ENCODE results near the gene STXBP4. TPM values are rescaled to one million over a fixed set of nuclear protein-coding genes. Genes with fewer than 3 reads are reported as not detected.
"Not testable (repeated sequence)": the region's sequence is repeated elsewhere in the genome, so short reads cannot be mapped to it uniquely, and the experiment has no call there.

The STXBP4 gene
- total and polyA plus RNA-seq, 2 experiments from 2014 or later: 25.0 to 52.1 TPM

DNA sequence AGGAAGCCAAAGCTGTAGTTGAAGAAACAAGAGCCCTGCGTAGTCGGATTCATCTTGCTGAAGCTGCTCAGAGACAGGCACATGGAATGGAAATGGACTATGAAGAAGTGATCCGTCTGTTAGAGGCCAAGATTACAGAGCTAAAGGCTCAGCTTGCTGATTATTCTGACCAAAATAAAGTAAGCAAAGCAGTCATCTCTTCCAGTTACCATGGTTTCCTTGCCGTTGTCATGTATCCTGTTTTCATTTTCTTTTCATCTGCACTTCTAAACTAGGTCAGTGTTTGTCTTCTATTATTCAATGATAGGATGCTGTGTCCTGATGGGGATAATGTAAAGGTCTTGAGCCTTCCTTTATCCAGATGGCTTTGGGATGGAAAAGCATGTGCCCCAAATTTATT, 104.3 kb downstream of the STXBP4 start (continued):
- TF ChIP-seq ZNF331 (CRISPR knock-in tag; IDR thresholded peaks at IDR 0.05; ENCODE audit: low read depth): no peak
- TF ChIP-seq, protein P1, sequence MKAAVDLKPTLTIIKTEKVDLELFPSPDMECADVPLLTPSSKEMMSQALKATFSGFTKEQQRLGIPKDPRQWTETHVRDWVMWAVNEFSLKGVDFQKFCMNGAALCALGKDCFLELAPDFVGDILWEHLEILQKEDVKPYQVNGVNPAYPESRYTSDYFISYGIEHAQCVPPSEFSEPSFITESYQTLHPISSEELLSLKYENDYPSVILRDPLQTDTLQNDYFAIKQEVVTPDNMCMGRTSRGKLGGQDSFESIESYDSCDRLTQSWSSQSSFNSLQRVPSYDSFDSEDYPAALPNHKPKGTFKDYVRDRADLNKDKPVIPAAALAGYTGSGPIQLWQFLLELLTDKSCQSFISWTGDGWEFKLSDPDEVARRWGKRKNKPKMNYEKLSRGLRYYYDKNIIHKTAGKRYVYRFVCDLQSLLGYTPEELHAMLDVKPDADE (IDR thresholded peaks at IDR 0.05): no peak

DNA sequence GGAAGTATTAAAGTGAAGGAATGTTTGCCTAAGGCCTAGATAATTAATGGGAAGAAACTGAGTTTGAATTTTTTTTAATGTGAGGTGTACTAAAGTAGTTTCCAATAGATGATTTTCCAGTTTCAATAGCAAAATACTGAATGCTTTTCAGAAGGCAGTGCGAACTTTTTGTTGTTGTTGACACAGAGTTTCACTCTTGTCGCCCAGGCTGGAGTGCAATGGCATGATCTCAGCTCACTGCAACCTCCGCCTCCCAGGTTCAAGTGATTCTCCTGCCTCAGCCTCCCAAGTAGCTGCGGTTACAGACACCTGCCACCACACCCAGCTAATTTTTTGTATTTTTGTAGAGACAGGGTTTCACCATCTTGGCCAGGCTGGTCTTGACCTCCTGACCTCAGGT, 104.9 kb downstream of the STXBP4 start:
- H3K27ac ChIP-seq (ENCODE audit: low read depth): not testable (repeated sequence)

DNA sequence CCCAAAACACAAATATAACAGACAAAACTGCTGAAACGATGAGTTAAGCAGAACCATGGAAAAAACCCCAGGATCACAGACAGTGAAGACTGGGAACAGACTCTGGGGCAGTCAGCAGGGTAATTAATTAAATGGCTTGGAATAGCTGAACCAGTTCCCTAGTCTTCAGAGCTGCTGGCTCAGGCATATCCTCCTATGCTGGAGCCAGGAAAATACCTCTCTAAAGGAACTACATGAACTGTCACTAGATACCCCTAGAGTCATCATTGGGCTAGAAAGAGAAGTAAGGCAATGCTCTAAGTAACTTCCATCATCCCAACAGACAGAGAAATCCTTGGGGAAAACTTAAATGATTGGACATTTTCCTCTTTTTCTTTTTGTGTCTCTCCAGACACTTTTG, 113.0 kb downstream of the STXBP4 start:
- Mint-ChIP-seq H3K4me3 (no peak overlapping the region), H3K36me3 (ENCODE audit: low read depth) (peaks cover 4% of the 10 kb centered on the region; the same call in 1 of the 3 replicates), H3K27me3 (ENCODE audit: insufficient read depth, low read depth, poor library complexity) (no peaks in the 10 kb centered on the region), H3K9me3 (no peaks in the 10 kb centered on the region), H3K4me1 (no peaks in the 10 kb centered on the region), H3K27ac (no peak overlapping the region)
- no peaks in the 10 kb centered on the region for H3F3A ChIP-seq (replicated peaks; ENCODE audit: low read depth)
- no peak overlapping the region for H3K27ac ChIP-seq (ENCODE audit: low read depth)
- H3K4me3 ChIP-seq: no peak overlapping the region
- no peak overlapping the region for H2AFZ ChIP-seq
- H3K4me2 ChIP-seq: no peak overlapping the region
- no peaks in the 10 kb centered on the region for H3K27me3 ChIP-seq (ENCODE audit: insufficient read depth)
- ATAC-seq (no peak), DNase-seq (ENCODE audit: low spot score) (no peak)
- H3K4me1 ChIP-seq (ENCODE audit: insufficient read depth): no peaks in the 10 kb centered on the region
- H3K36me3 ChIP-seq (ENCODE audit: insufficient read depth): no peaks in the 10 kb centered on the region
- H4K20me1 ChIP-seq (replicated peaks; ENCODE audit: insufficient read depth): no peaks in the 10 kb centered on the region
- no peaks in the 10 kb centered on the region for H3K79me2 ChIP-seq (replicated peaks; ENCODE audit: insufficient read depth)
- no peaks in the 10 kb centered on the region for H3K9me2 ChIP-seq (ENCODE audit: insufficient read depth)
- TF ChIP-seq, protein P2, sequence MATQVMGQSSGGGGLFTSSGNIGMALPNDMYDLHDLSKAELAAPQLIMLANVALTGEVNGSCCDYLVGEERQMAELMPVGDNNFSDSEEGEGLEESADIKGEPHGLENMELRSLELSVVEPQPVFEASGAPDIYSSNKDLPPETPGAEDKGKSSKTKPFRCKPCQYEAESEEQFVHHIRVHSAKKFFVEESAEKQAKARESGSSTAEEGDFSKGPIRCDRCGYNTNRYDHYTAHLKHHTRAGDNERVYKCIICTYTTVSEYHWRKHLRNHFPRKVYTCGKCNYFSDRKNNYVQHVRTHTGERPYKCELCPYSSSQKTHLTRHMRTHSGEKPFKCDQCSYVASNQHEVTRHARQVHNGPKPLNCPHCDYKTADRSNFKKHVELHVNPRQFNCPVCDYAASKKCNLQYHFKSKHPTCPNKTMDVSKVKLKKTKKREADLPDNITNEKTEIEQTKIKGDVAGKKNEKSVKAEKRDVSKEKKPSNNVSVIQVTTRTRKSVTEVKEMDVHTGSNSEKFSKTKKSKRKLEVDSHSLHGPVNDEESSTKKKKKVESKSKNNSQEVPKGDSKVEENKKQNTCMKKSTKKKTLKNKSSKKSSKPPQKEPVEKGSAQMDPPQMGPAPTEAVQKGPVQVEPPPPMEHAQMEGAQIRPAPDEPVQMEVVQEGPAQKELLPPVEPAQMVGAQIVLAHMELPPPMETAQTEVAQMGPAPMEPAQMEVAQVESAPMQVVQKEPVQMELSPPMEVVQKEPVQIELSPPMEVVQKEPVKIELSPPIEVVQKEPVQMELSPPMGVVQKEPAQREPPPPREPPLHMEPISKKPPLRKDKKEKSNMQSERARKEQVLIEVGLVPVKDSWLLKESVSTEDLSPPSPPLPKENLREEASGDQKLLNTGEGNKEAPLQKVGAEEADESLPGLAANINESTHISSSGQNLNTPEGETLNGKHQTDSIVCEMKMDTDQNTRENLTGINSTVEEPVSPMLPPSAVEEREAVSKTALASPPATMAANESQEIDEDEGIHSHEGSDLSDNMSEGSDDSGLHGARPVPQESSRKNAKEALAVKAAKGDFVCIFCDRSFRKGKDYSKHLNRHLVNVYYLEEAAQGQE (IDR thresholded peaks at IDR 0.05; ENCODE audit: unreplicated experiment): no peak
- TF ChIP-seq STAT1 (IDR thresholded peaks at IDR 0.05; ENCODE audit: unreplicated experiment) (no peak), ZNF114 (CRISPR knock-in tag; IDR thresholded peaks at IDR 0.05) (no peak), POLR2AphosphoS5 (IDR thresholded peaks at IDR 0.05; ENCODE audit: low read depth) (no peak), ZNF331 (CRISPR knock-in tag; IDR thresholded peaks at IDR 0.05; ENCODE audit: low read depth) (no peak)
- TF ChIP-seq, protein P3, sequence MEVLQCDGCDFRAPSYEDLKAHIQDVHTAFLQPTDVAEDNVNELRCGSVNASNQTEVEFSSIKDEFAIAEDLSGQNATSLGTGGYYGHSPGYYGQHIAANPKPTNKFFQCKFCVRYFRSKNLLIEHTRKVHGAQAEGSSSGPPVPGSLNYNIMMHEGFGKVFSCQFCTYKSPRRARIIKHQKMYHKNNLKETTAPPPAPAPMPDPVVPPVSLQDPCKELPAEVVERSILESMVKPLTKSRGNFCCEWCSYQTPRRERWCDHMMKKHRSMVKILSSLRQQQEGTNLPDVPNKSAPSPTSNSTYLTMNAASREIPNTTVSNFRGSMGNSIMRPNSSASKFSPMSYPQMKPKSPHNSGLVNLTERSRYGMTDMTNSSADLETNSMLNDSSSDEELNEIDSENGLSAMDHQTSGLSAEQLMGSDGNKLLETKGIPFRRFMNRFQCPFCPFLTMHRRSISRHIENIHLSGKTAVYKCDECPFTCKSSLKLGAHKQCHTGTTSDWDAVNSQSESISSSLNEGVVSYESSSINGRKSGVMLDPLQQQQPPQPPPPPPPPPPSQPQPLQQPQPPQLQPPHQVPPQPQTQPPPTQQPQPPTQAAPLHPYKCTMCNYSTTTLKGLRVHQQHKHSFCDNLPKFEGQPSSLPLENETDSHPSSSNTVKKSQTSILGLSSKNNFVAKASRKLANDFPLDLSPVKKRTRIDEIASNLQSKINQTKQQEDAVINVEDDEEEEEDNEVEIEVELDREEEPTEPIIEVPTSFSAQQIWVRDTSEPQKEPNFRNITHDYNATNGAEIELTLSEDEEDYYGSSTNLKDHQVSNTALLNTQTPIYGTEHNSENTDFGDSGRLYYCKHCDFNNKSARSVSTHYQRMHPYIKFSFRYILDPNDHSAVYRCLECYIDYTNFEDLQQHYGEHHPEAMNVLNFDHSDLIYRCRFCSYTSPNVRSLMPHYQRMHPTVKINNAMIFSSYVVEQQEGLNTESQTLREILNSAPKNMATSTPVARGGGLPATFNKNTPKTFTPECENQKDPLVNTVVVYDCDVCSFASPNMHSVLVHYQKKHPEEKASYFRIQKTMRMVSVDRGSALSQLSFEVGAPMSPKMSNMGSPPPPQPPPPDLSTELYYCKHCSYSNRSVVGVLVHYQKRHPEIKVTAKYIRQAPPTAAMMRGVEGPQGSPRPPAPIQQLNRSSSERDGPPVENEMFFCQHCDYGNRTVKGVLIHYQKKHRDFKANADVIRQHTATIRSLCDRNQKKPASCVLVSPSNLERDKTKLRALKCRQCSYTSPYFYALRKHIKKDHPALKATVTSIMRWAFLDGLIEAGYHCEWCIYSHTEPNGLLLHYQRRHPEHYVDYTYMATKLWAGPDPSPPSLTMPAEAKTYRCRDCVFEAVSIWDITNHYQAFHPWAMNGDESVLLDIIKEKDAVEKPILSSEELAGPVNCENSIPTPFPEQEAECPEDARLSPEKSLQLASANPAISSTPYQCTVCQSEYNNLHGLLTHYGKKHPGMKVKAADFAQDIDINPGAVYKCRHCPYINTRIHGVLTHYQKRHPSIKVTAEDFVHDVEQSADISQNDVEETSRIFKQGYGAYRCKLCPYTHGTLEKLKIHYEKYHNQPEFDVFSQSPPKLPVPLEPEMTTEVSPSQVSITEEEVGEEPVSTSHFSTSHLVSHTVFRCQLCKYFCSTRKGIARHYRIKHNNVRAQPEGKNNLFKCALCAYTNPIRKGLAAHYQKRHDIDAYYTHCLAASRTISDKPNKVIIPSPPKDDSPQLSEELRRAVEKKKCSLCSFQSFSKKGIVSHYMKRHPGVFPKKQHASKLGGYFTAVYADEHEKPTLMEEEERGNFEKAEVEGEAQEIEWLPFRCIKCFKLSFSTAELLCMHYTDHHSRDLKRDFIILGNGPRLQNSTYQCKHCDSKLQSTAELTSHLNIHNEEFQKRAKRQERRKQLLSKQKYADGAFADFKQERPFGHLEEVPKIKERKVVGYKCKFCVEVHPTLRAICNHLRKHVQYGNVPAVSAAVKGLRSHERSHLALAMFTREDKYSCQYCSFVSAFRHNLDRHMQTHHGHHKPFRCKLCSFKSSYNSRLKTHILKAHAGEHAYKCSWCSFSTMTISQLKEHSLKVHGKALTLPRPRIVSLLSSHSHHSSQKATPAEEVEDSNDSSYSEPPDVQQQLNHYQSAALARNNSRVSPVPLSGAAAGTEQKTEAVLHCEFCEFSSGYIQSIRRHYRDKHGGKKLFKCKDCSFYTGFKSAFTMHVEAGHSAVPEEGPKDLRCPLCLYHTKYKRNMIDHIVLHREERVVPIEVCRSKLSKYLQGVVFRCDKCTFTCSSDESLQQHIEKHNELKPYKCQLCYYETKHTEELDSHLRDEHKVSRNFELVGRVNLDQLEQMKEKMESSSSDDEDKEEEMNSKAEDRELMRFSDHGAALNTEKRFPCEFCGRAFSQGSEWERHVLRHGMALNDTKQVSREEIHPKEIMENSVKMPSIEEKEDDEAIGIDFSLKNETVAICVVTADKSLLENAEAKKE (CRISPR knock-in tag; IDR thresholded peaks at IDR 0.05): no peak

More for the DNA sequence above, 104.9 kb downstream of the STXBP4 start:
- not testable (repeated sequence) for H3K4me3 ChIP-seq; H3K9me3 Mint-ChIP-seq; H4K20me1 ChIP-seq (replicated peaks; ENCODE audit: insufficient read depth); H3K27ac Mint-ChIP-seq; H3F3A ChIP-seq (replicated peaks; ENCODE audit: low read depth); H3K4me1 ChIP-seq (ENCODE audit: insufficient read depth); H2AFZ ChIP-seq; H3K79me2 ChIP-seq (replicated peaks; ENCODE audit: insufficient read depth); H3K4me1 Mint-ChIP-seq; H3K36me3 ChIP-seq (ENCODE audit: insufficient read depth); DNase-seq (ENCODE audit: low spot score); H3K27me3 Mint-ChIP-seq (ENCODE audit: insufficient read depth, low read depth, poor library complexity); H3K9me2 ChIP-seq (ENCODE audit: insufficient read depth); H3K4me3 Mint-ChIP-seq; H3K36me3 Mint-ChIP-seq (ENCODE audit: low read depth); H3K4me2 ChIP-seq; ATAC-seq; H3K27me3 ChIP-seq (ENCODE audit: insufficient read depth)
